Liver (tissue), 9 donors: ENCODE measurements around the gene PPM1M. TPM values are rescaled to one million over a fixed set of nuclear protein-coding genes. Genes with fewer than 3 reads are reported as not detected.

Experiments used
- DNase-seq: peaks from one replicate; pipeline ENCODE4 v3.0.0-alpha.2; 2017; ENCODE audit warnings: low spot score
- H3K27ac ChIP-seq, 2 donors: one replicate each; pipeline ENCODE4 v1.7.0; 2013; ENCODE audit warnings: inconsistent platforms in 2 of 2, low read length in 2 of 2, control low read depth in 1 of 2, low read depth in 1 of 2, mild to moderate bottlenecking in 1 of 2
- H3K27me3 ChIP-seq, 4 donors: one replicate each; pipeline versions ENCODE4 v1.6.1 to v1.7.0; 2013; ENCODE audit warnings: low read length in 3 of 4, inconsistent platforms in 1 of 4, mild to moderate bottlenecking in 1 of 4, moderate library complexity in 1 of 4; ENCODE audit not compliant: control insufficient read depth in 4 of 4, insufficient read depth in 4 of 4
- H3K36me3 ChIP-seq, 4 donors: one replicate each; pipeline versions ENCODE4 v1.6.1 to v1.7.0; 2013; ENCODE audit warnings: low read length in 3 of 4, mild to moderate bottlenecking in 3 of 4, low read depth in 1 of 4, moderate library complexity in 1 of 4; ENCODE audit not compliant: control insufficient read depth in 4 of 4, insufficient read depth in 3 of 4
- H3K4me1 ChIP-seq, 4 donors: one replicate each; pipeline versions ENCODE4 v1.6.1 to v1.7.0; 2013; ENCODE audit warnings: low read length in 3 of 4, mild to moderate bottlenecking in 3 of 4, moderate library complexity in 1 of 4; ENCODE audit not compliant: control insufficient read depth in 4 of 4, insufficient read depth in 4 of 4
- H3K4me3 ChIP-seq, 3 donors: one replicate each; pipeline versions ENCODE4 v1.6.1 to v1.7.0; 2013; ENCODE audit warnings: low read length in 3 of 3, control low read depth in 1 of 3, low read depth in 1 of 3, mild to moderate bottlenecking in 1 of 3
- H3K9ac ChIP-seq, 2 donors: one replicate each; pipeline ENCODE4 v1.7.0; 2013; ENCODE audit warnings: low read length in 2 of 2, mild to moderate bottlenecking in 2 of 2, moderate library complexity in 2 of 2, control low read depth in 1 of 2, low read depth in 1 of 2
- H3K9me3 ChIP-seq, 4 donors: one replicate each; pipeline versions ENCODE4 v1.6.1 to v1.7.0; 2013; ENCODE audit warnings: low read length in 3 of 4; ENCODE audit not compliant: control insufficient read depth in 4 of 4
- ATF3 ChIP-seq: IDR thresholded peaks from 2 replicates; pipeline ENCODE4 v1.6.1; 2016; ENCODE audit warnings: antibody characterized with exemption
- CTCF ChIP-seq: fragments of 150-350 bp; IDR thresholded peaks from 2 replicates; pipeline ENCODE4 v1.5.1; 2017; ENCODE audit warnings: improper control_type of control experiment, low read depth, low read length; ENCODE audit not compliant: missing input control
- EGR1 ChIP-seq, 2 donors: IDR thresholded peaks; 2 replicates each; pipeline ENCODE4 v1.6.1; 2016 to 2018; ENCODE audit warnings: antibody characterized with exemption in 2 of 2, low read depth in 2 of 2
- FOXA1 ChIP-seq: IDR thresholded peaks from 2 replicates; pipeline ENCODE4 v1.6.1; 2016; ENCODE audit warnings: antibody characterized with exemption
- FOXA2 ChIP-seq: IDR thresholded peaks from 2 replicates; pipeline ENCODE4 v1.6.1; 2016; ENCODE audit warnings: antibody characterized with exemption
- GABPA ChIP-seq, 2 donors: IDR thresholded peaks in 1 of 2; conservative IDR thresholded peaks in 1 of 2; 2 replicates each; pipeline ENCODE4 v1.6.1; 2016; ENCODE audit warnings: antibody characterized with exemption in 2 of 2, mild to moderate bottlenecking in 1 of 2, moderate library complexity in 1 of 2
- HNF4A ChIP-seq, 2 donors: conservative IDR thresholded peaks; 2 replicates each; pipeline ENCODE4 v1.6.1; 2016; ENCODE audit warnings: antibody characterized with exemption in 2 of 2, mild to moderate bottlenecking in 2 of 2
- JUND ChIP-seq, 2 donors: IDR thresholded peaks; 2 replicates each; pipeline ENCODE4 v1.6.1; 2016; ENCODE audit warnings: antibody characterized with exemption in 2 of 2
- MAX ChIP-seq: IDR thresholded peaks from 2 replicates; pipeline ENCODE4 v1.6.1; 2016; ENCODE audit warnings: antibody characterized with exemption
- NR2F2 ChIP-seq: IDR thresholded peaks from 2 replicates; pipeline ENCODE4 v1.6.1; 2016; ENCODE audit warnings: antibody characterized with exemption
- RAD21 ChIP-seq, 2 donors: IDR thresholded peaks; 2 replicates each; pipeline ENCODE4 v1.6.1; 2016; ENCODE audit warnings: antibody characterized with exemption in 2 of 2, mild to moderate bottlenecking in 2 of 2
- RXRA ChIP-seq, 2 donors: IDR thresholded peaks; 2 replicates each; pipeline ENCODE4 v1.6.1; 2017 to 2018; ENCODE audit warnings: antibody characterized with exemption in 2 of 2, mild to moderate bottlenecking in 1 of 2
- SP1 ChIP-seq: IDR thresholded peaks from 2 replicates; pipeline ENCODE4 v1.6.1; 2018; ENCODE audit warnings: antibody characterized with exemption, mild to moderate bottlenecking
- TAF1 ChIP-seq: conservative IDR thresholded peaks from 2 replicates; pipeline ENCODE4 v1.6.1; 2016; ENCODE audit warnings: antibody characterized with exemption, mild to moderate bottlenecking
- YY1 ChIP-seq: IDR thresholded peaks from 2 replicates; pipeline ENCODE4 v1.6.1; 2016; ENCODE audit warnings: antibody characterized with exemption, mild to moderate bottlenecking
- WGBS: extraction: QIAGEN DNeasy Blood & Tissue Kit; methylation state at CpG from one replicate; pipeline ENCODE4 v1.1.7; 2013; 5-methylcytosine and 5-hydroxymethylcytosine counted together
- polyA plus RNA-seq, 2 donors: library from polyadenylated mRNA; stranded (reverse) in 1 of 2; unstranded in 1 of 2; fragments of 200-250 nt in 1 of 2; fragments of >200 nt in 1 of 2; fragmentation: Nextera tagmentation in 1 of 2; extraction: Ambion mirVana in 1 of 2; gene quantifications; one replicate each; pipeline versions ENCODE4 v1.2.1 to v1.2.3, GENCODE V29; 2013 to 2015
- total RNA-seq, 2 donors: library from RNA; depleted of rRNA; stranded (reverse); fragments of >200 nt; gene quantifications; one replicate each; pipeline ENCODE4 v1.2.3, GENCODE V29; 2014
- TF ChIP-seq, protein P1 (sequence below): IDR thresholded peaks from 2 replicates; pipeline ENCODE4 v1.6.1; 2016; ENCODE audit warnings: antibody characterized with exemption
- TF ChIP-seq, protein P2 (sequence below): IDR thresholded peaks from 2 replicates; pipeline ENCODE4 v1.6.1; 2016; ENCODE audit warnings: antibody characterized with exemption, mild to moderate bottlenecking
- donor health status: healthy.
- donor health status: healthy.
- donor health status: healthy.
- donor health status: healthy.
- donor health status: healthy.

The PPM1M gene
- total and polyA plus RNA-seq, 4 donors, result 2.8 to 5.5 (median 4.6) TPM

- no peak overlapping the region for H3K9ac ChIP-seq
- H3K36me3 ChIP-seq, result peaks cover 25 to 85% (median 75%) of the 10 kb centered on the region in 4 donors
- no peak for DNase-seq
- TF ChIP-seq NR2F2 (no peak), FOXA2 (no peak), EGR1 (IDR thresholded peaks at IDR 0.05; ENCODE audit: low read depth in 2 of 2) (no peak), MAX (no peak), FOXA1 (no peak), RXRA (IDR thresholded peaks at IDR 0.05) (no peak), RAD21 (IDR thresholded peaks at IDR 0.05) (no peak), CTCF (no peak)
- TF ChIP-seq, protein P1, sequence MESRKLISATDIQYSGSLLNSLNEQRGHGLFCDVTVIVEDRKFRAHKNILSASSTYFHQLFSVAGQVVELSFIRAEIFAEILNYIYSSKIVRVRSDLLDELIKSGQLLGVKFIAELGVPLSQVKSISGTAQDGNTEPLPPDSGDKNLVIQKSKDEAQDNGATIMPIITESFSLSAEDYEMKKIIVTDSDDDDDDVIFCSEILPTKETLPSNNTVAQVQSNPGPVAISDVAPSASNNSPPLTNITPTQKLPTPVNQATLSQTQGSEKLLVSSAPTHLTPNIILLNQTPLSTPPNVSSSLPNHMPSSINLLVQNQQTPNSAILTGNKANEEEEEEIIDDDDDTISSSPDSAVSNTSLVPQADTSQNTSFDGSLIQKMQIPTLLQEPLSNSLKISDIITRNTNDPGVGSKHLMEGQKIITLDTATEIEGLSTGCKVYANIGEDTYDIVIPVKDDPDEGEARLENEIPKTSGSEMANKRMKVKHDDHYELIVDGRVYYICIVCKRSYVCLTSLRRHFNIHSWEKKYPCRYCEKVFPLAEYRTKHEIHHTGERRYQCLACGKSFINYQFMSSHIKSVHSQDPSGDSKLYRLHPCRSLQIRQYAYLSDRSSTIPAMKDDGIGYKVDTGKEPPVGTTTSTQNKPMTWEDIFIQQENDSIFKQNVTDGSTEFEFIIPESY, result no peak
- no peaks in the 10 kb centered on the region for H3K4me1 ChIP-seq
- H3K9me3 ChIP-seq, result no peaks in the 10 kb centered on the region
- WGBS, result 93% methylated on average over 4 of the region's 4 CpGs
- H3K27me3 ChIP-seq, result no peaks in the 10 kb centered on the region
- no peak overlapping the region for H3K4me3 ChIP-seq
- no peak overlapping the region for H3K27ac ChIP-seq
Observed at GRCh38 chr3:52259448-52259847, 13.9 kb downstream of the PPM1M start.

DNA sequence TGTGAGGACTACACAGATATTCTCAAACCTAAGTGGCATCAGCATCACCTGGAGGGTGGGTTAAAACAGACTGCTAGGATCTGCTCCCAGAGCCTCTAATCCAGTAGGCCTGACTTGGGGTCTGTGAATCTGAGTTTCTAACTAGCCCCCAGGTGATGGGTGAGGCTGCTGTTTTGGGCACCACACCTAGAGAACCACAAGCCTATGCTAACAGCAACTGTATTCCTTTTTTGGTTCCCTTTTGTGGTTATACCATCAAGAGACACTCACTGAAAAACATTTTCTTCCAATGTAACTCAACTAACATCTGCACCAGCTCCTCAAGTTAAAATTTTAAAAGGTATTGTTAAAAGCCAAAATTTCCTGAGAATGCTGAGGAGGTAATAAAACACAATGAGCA is 16.9 kb downstream of the PPM1M start:
- no peak for DNase-seq
- Histone ChIP-seq H3K4me1 (peaks cover 0 to 4% (median under 1%) of the 10 kb centered on the region in 4 donors), H3K9me3 (no peaks in the 10 kb centered on the region), H3K27me3 (no peaks in the 10 kb centered on the region), H3K36me3 (peaks cover 24 to 81% (median 68%) of the 10 kb centered on the region in 4 donors), H3K4me3 (no peak overlapping the region), H3K9ac (no peak overlapping the region), H3K27ac (no peak overlapping the region)
- no peak for TF ChIP-seq TAF1
- no peak for TF ChIP-seq FOXA2
- TF ChIP-seq, protein P1, result no peak
- TF ChIP-seq ATF3, result no peak
- no peak for TF ChIP-seq NR2F2
- TF ChIP-seq SP1, result no peak
- no peak for TF ChIP-seq GABPA (IDR thresholded peaks at IDR 0.05 in 1 of 2, conservative IDR thresholded peaks at IDR 0.05 in 1 of 2)
- TF ChIP-seq YY1, result no peak
- TF ChIP-seq, protein P2, sequence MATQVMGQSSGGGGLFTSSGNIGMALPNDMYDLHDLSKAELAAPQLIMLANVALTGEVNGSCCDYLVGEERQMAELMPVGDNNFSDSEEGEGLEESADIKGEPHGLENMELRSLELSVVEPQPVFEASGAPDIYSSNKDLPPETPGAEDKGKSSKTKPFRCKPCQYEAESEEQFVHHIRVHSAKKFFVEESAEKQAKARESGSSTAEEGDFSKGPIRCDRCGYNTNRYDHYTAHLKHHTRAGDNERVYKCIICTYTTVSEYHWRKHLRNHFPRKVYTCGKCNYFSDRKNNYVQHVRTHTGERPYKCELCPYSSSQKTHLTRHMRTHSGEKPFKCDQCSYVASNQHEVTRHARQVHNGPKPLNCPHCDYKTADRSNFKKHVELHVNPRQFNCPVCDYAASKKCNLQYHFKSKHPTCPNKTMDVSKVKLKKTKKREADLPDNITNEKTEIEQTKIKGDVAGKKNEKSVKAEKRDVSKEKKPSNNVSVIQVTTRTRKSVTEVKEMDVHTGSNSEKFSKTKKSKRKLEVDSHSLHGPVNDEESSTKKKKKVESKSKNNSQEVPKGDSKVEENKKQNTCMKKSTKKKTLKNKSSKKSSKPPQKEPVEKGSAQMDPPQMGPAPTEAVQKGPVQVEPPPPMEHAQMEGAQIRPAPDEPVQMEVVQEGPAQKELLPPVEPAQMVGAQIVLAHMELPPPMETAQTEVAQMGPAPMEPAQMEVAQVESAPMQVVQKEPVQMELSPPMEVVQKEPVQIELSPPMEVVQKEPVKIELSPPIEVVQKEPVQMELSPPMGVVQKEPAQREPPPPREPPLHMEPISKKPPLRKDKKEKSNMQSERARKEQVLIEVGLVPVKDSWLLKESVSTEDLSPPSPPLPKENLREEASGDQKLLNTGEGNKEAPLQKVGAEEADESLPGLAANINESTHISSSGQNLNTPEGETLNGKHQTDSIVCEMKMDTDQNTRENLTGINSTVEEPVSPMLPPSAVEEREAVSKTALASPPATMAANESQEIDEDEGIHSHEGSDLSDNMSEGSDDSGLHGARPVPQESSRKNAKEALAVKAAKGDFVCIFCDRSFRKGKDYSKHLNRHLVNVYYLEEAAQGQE, result no peak
- TF ChIP-seq CTCF, result no peak
- no peak for TF ChIP-seq EGR1 (IDR thresholded peaks at IDR 0.05; ENCODE audit: low read depth in 2 of 2)
- TF ChIP-seq JUND (IDR thresholded peaks at IDR 0.05), result no peak
- no peak for TF ChIP-seq FOXA1
- no peak for TF ChIP-seq MAX
- TF ChIP-seq HNF4A (conservative IDR thresholded peaks at IDR 0.05), result no peak
